Nucleus accumbens (tissue), 56 donors: ENCODE results near the gene UNC119.
"Not testable (repeated sequence)": the region's sequence is repeated elsewhere in the genome, so short reads cannot be mapped to it uniquely, and the experiment has no call there.

Experiments
- DNase-seq, 56 donors: peaks; one replicate each; lab custom pipeline; 2025; lab: John Stamatoyannopoulos, UW

The UNC119 gene

GRCh38 chr17:28526381-28526780 lies 26.0 kb downstream of the UNC119 start:
- no peak for DNase-seq

GRCh38 chr17:28524476-28525424 lies 27.7 kb downstream of the UNC119 start:
- no peak for DNase-seq

GRCh38 chr17:28523876-28524275 lies 28.5 kb downstream of the UNC119 start:
- no peak for DNase-seq

GRCh38 chr17:28523186-28523585 lies 29.2 kb downstream of the UNC119 start:
- DNase-seq = no peak

GRCh38 chr17:28522281-28522680 lies 30.1 kb downstream of the UNC119 start:
- DNase-seq = not testable (repeated sequence)

GRCh38 chr17:28521311-28522085 lies 30.9 kb downstream of the UNC119 start:
- no peak for DNase-seq

- DNase-seq = no peak
Observed at GRCh38 chr17:28520687-28521086, 31.7 kb downstream of the UNC119 start.

GRCh38 chr17:28519236-28519635 lies 33.2 kb downstream of the UNC119 start:
- no peak for DNase-seq

GRCh38 chr17:28518578-28518977 lies 33.8 kb downstream of the UNC119 start:
- no peak for DNase-seq

- DNase-seq = no peak
Observed at GRCh38 chr17:28518132-28518531, 34.3 kb downstream of the UNC119 start.

GRCh38 chr17:28515518-28515917 lies 36.9 kb downstream of the UNC119 start:
- DNase-seq = no peak

- no peak for DNase-seq
Observed at GRCh38 chr17:28514561-28515002, 37.8 kb downstream of the UNC119 start.

GRCh38 chr17:28513476-28513875 lies 38.9 kb downstream of the UNC119 start:
- DNase-seq = no peak

- no peak for DNase-seq
Observed at GRCh38 chr17:28511858-28512461, 40.5 kb downstream of the UNC119 start.

GRCh38 chr17:28509789-28510188 lies 42.6 kb downstream of the UNC119 start:
- DNase-seq = no peak

GRCh38 chr17:28508211-28508724 lies 44.2 kb downstream of the UNC119 start:
- DNase-seq = no peak

- DNase-seq = no peak
Observed at GRCh38 chr17:28507567-28508203, 44.7 kb downstream of the UNC119 start.

GRCh38 chr17:28506763-28507487 lies 45.5 kb downstream of the UNC119 start:
- no peak for DNase-seq

GRCh38 chr17:28505986-28506665 lies 46.3 kb downstream of the UNC119 start, which contains the start of gene FOXN1:
Gene FOXN1 (plus strand): TSS chr17:28506348. CDS start chr17:28523970, 17,622 bp downstream.
- no peak for DNase-seq
